HepG2 (cell line): ENCODE results near the gene PHF21B. TPM values are rescaled to one million over a fixed set of nuclear protein-coding genes. Genes with fewer than 3 reads are reported as not detected.

Experiments used
- ATAC-seq: fragments of 200-7000 bp; cut with Tn5 transposase; 3 replicates; pipeline ENCODE4 v1.9.1; 2020; ENCODE audit warnings: mild to moderate bottlenecking, moderate library complexity
- Bru-seq: library from RNA; stranded (reverse); fragments of 400-500 nt; gene quantifications from one replicate; lab custom pipeline; 2021; lab: Mats Ljungman, UMichigan
- BruChase-seq, 2 experiments: library from RNA; stranded (reverse); fragments of 400-500 nt; gene quantifications; one replicate each; lab custom pipeline; 2021; lab: Mats Ljungman, UMichigan
- BruUV-seq: library from RNA; stranded (reverse); fragments of 400-500 nt; replicated peaks from 2 replicates; lab custom pipeline; 2021; lab: Mats Ljungman, UMichigan
- CTCF ChIA-PET: fragments of 300-600 bp; formaldehyde crosslinking; extraction: SDS; loops from one replicate; lab custom pipeline; 2021; ENCODE audit warnings: low total read pairs, inconsistent platforms, low intra/inter-chr PET ratio; lab: Yijun Ruan, JAX
- POLR2A ChIA-PET: fragments of 350-600 bp; sonication (Branson Sonifier 250); formaldehyde crosslinking; loops from one replicate; lab custom pipeline; 2020; ENCODE audit warnings: antibody characterized with exemption, inconsistent platforms; lab: Yijun Ruan, JAX
- DNase-seq: peaks from one replicate; pipeline ENCODE4 v3.0.0-alpha.2; 2015; ENCODE audit warnings: low spot score
- FAIRE-seq: peaks from 3 replicates; lab custom pipeline; 2011; peaks lifted over from hg19 to GRCh38; lab: Jason Lieb, UNC
- H2AFZ ChIP-seq: one replicate; pipeline ENCODE4 v1.6.1; 2011; ENCODE audit warnings: low read length, inconsistent platforms
- H3K27ac ChIP-seq: fragments of 300-600 bp; 3 replicates; pipeline ENCODE4 v1.8.0; 2011; ENCODE audit warnings: mixed run types, mild to moderate bottlenecking, mixed read lengths, low read length, inconsistent platforms; ENCODE audit not compliant: insufficient read depth; ENCODE audit errors: extremely low read length
- H3K27me3 ChIP-seq, 2 experiments: fragments of 200-600 bp in 1 of 2; 2 replicates in 1 of 2; 3 replicates in 1 of 2; pipeline versions ENCODE4 v1.6.0 to v1.8.0; 2011; ENCODE audit warnings: low read length in 2 of 2, mild to moderate bottlenecking in 2 of 2, moderate library complexity in 2 of 2, inconsistent platforms in 1 of 2; ENCODE audit not compliant: insufficient read depth in 2 of 2, control insufficient read depth in 1 of 2
- H3K36me3 ChIP-seq, 2 experiments: fragments of 200-600 bp in 1 of 2; replicated peaks in 1 of 2; 2 replicates in 1 of 2; 3 replicates in 1 of 2; pipeline versions ENCODE4 v1.5.1 to v1.8.0; 2011; ENCODE audit warnings: low read length in 2 of 2, inconsistent platforms in 1 of 2; ENCODE audit not compliant: insufficient read depth in 2 of 2, control insufficient read depth in 1 of 2
- H3K4me1 ChIP-seq: 2 replicates; pipeline ENCODE4 v1.5.1; 2012; ENCODE audit warnings: low read length, inconsistent platforms; ENCODE audit not compliant: insufficient read depth
- H3K4me2 ChIP-seq: 2 replicates; pipeline ENCODE4 v1.6.0; 2011; ENCODE audit warnings: low read depth, low read length, inconsistent platforms
- H3K4me3 ChIP-seq, 3 experiments: fragments of 200-600 bp in 1 of 3; sonication (generic), shearing (Covaris generic) in 1 of 3; replicated peaks in 1 of 3; 2 replicates each; pipeline ENCODE4 v1.5.1; 2011 to 2016; ENCODE audit warnings: low read length in 3 of 3, inconsistent platforms in 2 of 3, low read depth in 2 of 3, mild to moderate bottlenecking in 2 of 3, control low read depth in 1 of 3, mixed read lengths in 1 of 3; ENCODE audit not compliant: insufficient read depth in 1 of 3
- H3K79me2 ChIP-seq: one replicate; pipeline ENCODE4 v1.6.1; 2011; ENCODE audit warnings: low read length, inconsistent platforms; ENCODE audit not compliant: insufficient read depth
- H3K9ac ChIP-seq: 2 replicates; pipeline ENCODE4 v1.6.0; 2011; ENCODE audit warnings: mild to moderate bottlenecking, low read depth, low read length, inconsistent platforms; ENCODE audit not compliant: insufficient read depth
- H3K9me3 ChIP-seq: 2 replicates; pipeline ENCODE4 v1.5.1; 2012; ENCODE audit warnings: mild to moderate bottlenecking, low read length
- H4K20me1 ChIP-seq: 2 replicates; pipeline ENCODE4 v1.6.0; 2011; ENCODE audit warnings: inconsistent platforms, mild to moderate bottlenecking, low read length, moderate library complexity; ENCODE audit not compliant: insufficient read depth
- AKAP8 ChIP-seq: sonication (generic); formaldehyde crosslinking; IDR thresholded peaks from 2 replicates; pipeline ENCODE4 v1.5.1; 2020; ENCODE audit warnings: mild to moderate bottlenecking, missing genetic modification reagents
- ATF7-NPFF ChIP-seq: sonication (generic); formaldehyde crosslinking; IDR thresholded peaks from 2 replicates; pipeline ENCODE4 v1.8.1; 2023; ENCODE audit warnings: mild to moderate bottlenecking, low read depth, missing genetic modification reagents, moderate library complexity
- CENPT ChIP-seq: sonication (generic); formaldehyde crosslinking; IDR thresholded peaks from 2 replicates; pipeline ENCODE4 v1.8.0; 2022; ENCODE audit warnings: low read depth, mild to moderate bottlenecking, moderate library complexity, missing genetic modification reagents
- DPF2 ChIP-seq: sonication (generic); formaldehyde crosslinking; IDR thresholded peaks from 2 replicates; pipeline ENCODE4 v1.4.0; 2020; ENCODE audit warnings: mild to moderate bottlenecking, low read depth, missing genetic modification reagents, borderline replicate concordance
- GLI4 ChIP-seq: sonication (generic); formaldehyde crosslinking; IDR thresholded peaks from 2 replicates; pipeline ENCODE4 v1.5.1; 2020; ENCODE audit warnings: missing genetic modification reagents, mild to moderate bottlenecking, moderate library complexity, borderline replicate concordance
- KAT8 ChIP-seq: IDR thresholded peaks from 2 replicates; pipeline ENCODE4 v1.6.1; 2016; ENCODE audit warnings: missing genetic modification reagents, missing compliant biosample characterization
- KDM4B ChIP-seq: sonication (generic); formaldehyde crosslinking; IDR thresholded peaks from 2 replicates; pipeline ENCODE4 v1.4.0; 2020; ENCODE audit warnings: missing genetic modification reagents
- MLLT10 ChIP-seq: sonication (generic); formaldehyde crosslinking; IDR thresholded peaks from 2 replicates; pipeline ENCODE4 v1.4.0; 2020; ENCODE audit warnings: missing genetic modification reagents
- NFE2L1 ChIP-seq: sonication (generic); formaldehyde crosslinking; IDR thresholded peaks from 2 replicates; pipeline ENCODE4 v1.4.0; 2020; ENCODE audit warnings: missing genetic modification reagents, mild to moderate bottlenecking, borderline replicate concordance
- NFIB ChIP-seq: sonication (generic); formaldehyde crosslinking; IDR thresholded peaks from 2 replicates; pipeline ENCODE4 v1.9.0; 2021; ENCODE audit warnings: missing genetic modification reagents, mild to moderate bottlenecking, borderline replicate concordance
- RFX5 ChIP-seq: IDR thresholded peaks from 2 replicates; pipeline ENCODE4 v1.6.1; 2011; ENCODE audit warnings: low read depth, low read length, improper control_type of control experiment
- ZNF136 ChIP-seq: sonication (generic); formaldehyde crosslinking; IDR thresholded peaks from 2 replicates; pipeline ENCODE4 v1.8.1; 2022; ENCODE audit warnings: low read depth, mild to moderate bottlenecking, moderate library complexity, missing genetic modification reagents
- ZNF761 ChIP-seq: sonication (generic); formaldehyde crosslinking; conservative IDR thresholded peaks from 2 replicates; pipeline ENCODE4 v1.4.0; 2020; ENCODE audit warnings: mild to moderate bottlenecking, missing genetic modification reagents
- WGBS: methylation state at CpG from one replicate; pipeline ENCODE4 v1.1.6; 2017; ENCODE audit warnings: low lambda C conversion rate; 5-methylcytosine and 5-hydroxymethylcytosine counted together
- in situ Hi-C: cut with HindIII; loops from 2 replicates; pipeline ENCODE4 v1.10.0; 2017; ENCODE audit warnings: low pct_unique_long_range_greater_than_20kb; ENCODE audit not compliant: extremely low pct_ligation_motif_present
- intact Hi-C: fragments of 100-400 bp; cut with micrococcal nuclease; formaldehyde crosslinking; loops from one replicate; pipeline ENCODE4 v1.10.0; 2022; ENCODE audit not compliant: unreplicated experiment
- long read RNA-seq, 2 experiments: library from RNA in 1 of 2; library from polyadenylated mRNA in 1 of 2; stranded (forward) in 1 of 2; unstranded in 1 of 2; transcript quantifications; one replicate each; pipeline ENCODE4 v2.0.0, GENCODE V29; 2019 to 2022
- polyA minus RNA-seq, 3 experiments: library from RNA; depleted of rRNA, polyadenylated mRNA; stranded (reverse); fragments of >200 nt; gene quantifications; 2 replicates each; pipeline ENCODE4 v1.2.3, GENCODE V29; 2011; ENCODE audit warnings: low replicate concordance in 1 of 3
- polyA plus RNA-seq, 8 experiments: library from polyadenylated mRNA; depleted of rRNA in 3 of 8; stranded (reverse) in 7 of 8; unstranded in 1 of 8; fragments of >200 nt; fragmentation: Illumina TruSeq in 4 of 8; extraction: Trizol in 4 of 8; gene quantifications; 2 replicates each; pipeline versions ENCODE4 v1.2.1 to v1.2.3, GENCODE V29; 2011 to 2016; ENCODE audit warnings: low read depth in 4 of 8, missing spikeins in 1 of 8, mixed read lengths in 1 of 8; ENCODE audit not compliant: insufficient read depth in 1 of 8
- total RNA-seq, 5 experiments: library from RNA; depleted of rRNA; stranded (reverse); fragments of >200 nt; fragmentation: Illumina TruSeq; extraction: Trizol; gene quantifications; 2 replicates each; pipeline ENCODE4 v1.2.3, GENCODE V29; 2016; ENCODE audit warnings: low read depth in 1 of 5
- TF ChIP-seq, protein P1 (sequence below): sonication (generic); formaldehyde crosslinking; IDR thresholded peaks from 2 replicates; pipeline ENCODE4 v1.5.0; 2020; ENCODE audit warnings: missing genetic modification reagents, mild to moderate bottlenecking, borderline replicate concordance
- TF ChIP-seq, protein P2 (sequence below): sonication (generic); formaldehyde crosslinking; IDR thresholded peaks from 2 replicates; pipeline ENCODE4 v1.4.0; 2020; ENCODE audit warnings: missing genetic modification reagents

The PHF21B gene
- not detected in 2 replicates for total RNA-seq (2016; rRNA removed; fragmentation: Illumina TruSeq; extraction: Trizol)
- not detected in 2 replicates for total RNA-seq (2016; cell fraction: cytosol; rRNA removed; fragmentation: Illumina TruSeq; extraction: Trizol; ENCODE audit: low read depth)
- total RNA-seq (2016; cell fraction: insoluble cytoplasmic fraction; rRNA removed; fragmentation: Illumina TruSeq; extraction: Trizol): not detected in 2 replicates
- total RNA-seq (2016; cell fraction: membrane; rRNA removed; fragmentation: Illumina TruSeq; extraction: Trizol): not detected in 2 replicates
- total RNA-seq (2016; cell fraction: nucleus; rRNA removed; fragmentation: Illumina TruSeq; extraction: Trizol): not detected in 2 replicates
- polyA plus RNA-seq (2011; rRNA removed): not detected in 2 replicates
- polyA plus RNA-seq (2011; cell fraction: cytosol; rRNA removed): not detected in 2 replicates
- not detected in 2 replicates for polyA plus RNA-seq (2011; cell fraction: nucleus; rRNA removed)
- polyA plus RNA-seq (2012): not detected in 2 replicates
- polyA plus RNA-seq (2016; cell fraction: cytosol; fragmentation: Illumina TruSeq; extraction: Trizol; ENCODE audit: low read depth): not detected in 2 replicates
- polyA plus RNA-seq (2016; cell fraction: insoluble cytoplasmic fraction; fragmentation: Illumina TruSeq; extraction: Trizol; ENCODE audit: low read depth): not detected in 2 replicates
- not detected in 2 replicates for polyA plus RNA-seq (2016; cell fraction: membrane; fragmentation: Illumina TruSeq; extraction: Trizol; ENCODE audit: low read depth)
- polyA plus RNA-seq (2016; cell fraction: nucleus; fragmentation: Illumina TruSeq; extraction: Trizol; ENCODE audit: insufficient read depth, low read depth): not detected in 2 replicates
- polyA minus RNA-seq (2011; rRNA and poly(A)+ RNA removed; ENCODE audit: low replicate concordance): 0.05 TPM in 1 of 2 replicates, not detected in the other
- not detected in 2 replicates for polyA minus RNA-seq (2011; cell fraction: cytosol; rRNA and poly(A)+ RNA removed)
- not detected in 2 replicates for polyA minus RNA-seq (2011; cell fraction: nucleus; rRNA and poly(A)+ RNA removed)
- Bru-seq, nascent RNA: percentile 4 among the genes with signal in this experiment
- percentile 7 among the genes with signal in this experiment for BruChase-seq, experiment 1, labeled RNA remaining after a 6-hour chase
- BruChase-seq, experiment 2, labeled RNA remaining after a 2-hour chase: percentile 7 among the genes with signal in this experiment
- long read RNA-seq, experiment 1: 0 reads
- long read RNA-seq, experiment 2: 0 reads

DNA sequence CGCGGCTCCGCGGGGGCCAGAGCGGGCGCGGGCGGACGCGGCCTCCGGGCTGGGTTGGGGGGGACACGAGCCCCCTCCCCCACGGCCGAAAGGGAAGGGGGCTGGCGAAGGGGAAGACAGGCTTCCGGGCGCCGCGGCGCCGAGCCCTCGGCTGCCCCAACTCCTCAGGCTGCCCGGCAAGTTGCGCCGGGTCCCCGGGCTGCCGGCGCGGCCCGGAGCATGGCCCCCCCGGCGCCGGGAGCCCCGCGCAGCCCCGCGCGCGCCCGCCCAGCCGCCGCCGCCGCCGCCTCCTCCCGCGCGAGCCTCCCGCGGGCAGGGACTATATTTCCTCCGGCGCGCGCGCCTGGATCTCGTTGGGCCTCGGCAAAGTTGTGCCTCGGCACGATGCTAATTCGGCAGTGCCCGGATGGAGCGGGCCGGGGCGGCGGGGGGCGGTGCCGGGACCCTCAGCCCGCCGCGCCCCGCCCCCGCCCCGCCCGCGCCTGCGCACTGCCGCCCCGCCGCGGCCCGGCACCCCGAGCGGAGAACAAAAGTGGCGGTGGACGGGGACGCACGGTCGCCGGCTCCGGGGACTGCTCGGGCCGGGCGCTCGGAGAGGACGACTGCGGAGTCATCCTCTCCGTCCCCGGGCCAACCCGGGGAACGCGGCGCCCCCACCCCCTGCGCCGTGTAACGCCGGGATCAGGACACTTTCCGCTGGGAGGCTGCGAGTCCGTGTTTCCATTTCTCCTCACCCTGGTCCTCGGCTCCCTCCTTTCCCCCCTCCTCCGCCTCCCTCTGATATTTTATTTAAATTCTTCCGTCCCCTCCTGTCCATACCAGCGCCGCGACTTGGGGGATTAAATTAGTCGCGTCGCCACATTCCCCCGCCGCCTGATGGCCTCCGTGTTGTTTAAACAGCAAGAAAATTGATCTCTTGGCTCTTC lies at the start of gene PHF21B:
PHF21B (minus strand) TSS at position 400 of the 926 bp plus-strand sequence. CDS start 456 bp downstream, outside the sequence.
- no peak within 1 kb of the TSS for H2AFZ ChIP-seq
- WGBS: 15% methylated on average over 38 of the region's 121 CpGs
- FAIRE-seq (no peak), DNase-seq (no peak), ATAC-seq (no peak)
- H3K9me3 ChIP-seq: no peaks in the 10 kb centered on the region
- H3K4me3 ChIP-seq: peak within 1 kb of the TSS in 1 of 3 experiments; percentile 33; a peak in 3 of 6 replicates
- H4K20me1 ChIP-seq: no peaks in the 10 kb centered on the region
- ChIA-PET CTCF (no interaction called here), POLR2A (no interaction called here)
- H3K4me2 ChIP-seq: peak within 1 kb of the TSS; percentile 57; the same call in 1 of the 2 replicates
- peaks cover 6 to 51% of the 10 kb centered on the region in 2 experiments for H3K27me3 ChIP-seq
- no TSS peak for BruUV-seq
- in situ Hi-C loops: no loop called here
- no peaks in the 10 kb centered on the region for H3K4me1 ChIP-seq
- no peak within 1 kb of the TSS for H3K27ac ChIP-seq
- intact Hi-C loops: no loop called here
- H3K79me2 ChIP-seq: no peaks in the 10 kb centered on the region
- no peaks in the 10 kb centered on the region for H3K36me3 ChIP-seq
- H3K9ac ChIP-seq: no peak within 1 kb of the TSS
- TF ChIP-seq KDM4B: no peak
- no peak for TF ChIP-seq ZNF136 (CRISPR knock-in tag)
- no peak for TF ChIP-seq AKAP8 (CRISPR knock-in tag)
- TF ChIP-seq DPF2 (CRISPR knock-in tag): no peak
- TF ChIP-seq ATF7-NPFF (CRISPR knock-in tag): no peak
- TF ChIP-seq, protein P1, sequence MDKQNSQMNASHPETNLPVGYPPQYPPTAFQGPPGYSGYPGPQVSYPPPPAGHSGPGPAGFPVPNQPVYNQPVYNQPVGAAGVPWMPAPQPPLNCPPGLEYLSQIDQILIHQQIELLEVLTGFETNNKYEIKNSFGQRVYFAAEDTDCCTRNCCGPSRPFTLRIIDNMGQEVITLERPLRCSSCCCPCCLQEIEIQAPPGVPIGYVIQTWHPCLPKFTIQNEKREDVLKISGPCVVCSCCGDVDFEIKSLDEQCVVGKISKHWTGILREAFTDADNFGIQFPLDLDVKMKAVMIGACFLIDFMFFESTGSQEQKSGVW (CRISPR knock-in tag): no peak
- no peak for TF ChIP-seq NFIB (CRISPR knock-in tag)
- no peak for TF ChIP-seq MLLT10
- TF ChIP-seq CENPT (CRISPR knock-in tag): no peak
- TF ChIP-seq GLI4 (CRISPR knock-in tag): no peak
- TF ChIP-seq ZNF761 (CRISPR knock-in tag): no peak
- TF ChIP-seq, protein P2, sequence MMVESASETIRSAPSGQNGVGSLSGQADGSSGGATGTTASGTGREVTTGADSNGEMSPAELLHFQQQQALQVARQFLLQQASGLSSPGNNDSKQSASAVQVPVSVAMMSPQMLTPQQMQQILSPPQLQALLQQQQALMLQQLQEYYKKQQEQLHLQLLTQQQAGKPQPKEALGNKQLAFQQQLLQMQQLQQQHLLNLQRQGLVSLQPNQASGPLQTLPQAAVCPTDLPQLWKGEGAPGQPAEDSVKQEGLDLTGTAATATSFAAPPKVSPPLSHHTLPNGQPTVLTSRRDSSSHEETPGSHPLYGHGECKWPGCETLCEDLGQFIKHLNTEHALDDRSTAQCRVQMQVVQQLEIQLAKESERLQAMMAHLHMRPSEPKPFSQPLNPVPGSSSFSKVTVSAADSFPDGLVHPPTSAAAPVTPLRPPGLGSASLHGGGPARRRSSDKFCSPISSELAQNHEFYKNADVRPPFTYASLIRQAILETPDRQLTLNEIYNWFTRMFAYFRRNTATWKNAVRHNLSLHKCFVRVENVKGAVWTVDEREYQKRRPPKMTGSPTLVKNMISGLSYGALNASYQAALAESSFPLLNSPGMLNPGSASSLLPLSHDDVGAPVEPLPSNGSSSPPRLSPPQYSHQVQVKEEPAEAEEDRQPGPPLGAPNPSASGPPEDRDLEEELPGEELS (CRISPR knock-in tag): no peak
- no peak for TF ChIP-seq KAT8 (CRISPR knock-in tag)
- TF ChIP-seq RFX5: no peak
- TF ChIP-seq NFE2L1: no peak
